Activated CD8-positive, alpha-beta memory T cell treated with anti-CD3 and anti-CD28 coated beads, Interleukin-2, amount 50 U/mL, for 4 hours (primary cell): Measurements from ENCODE around the gene CD101.
"Not testable (repeated sequence)": the region's sequence is repeated elsewhere in the genome, so short reads cannot be mapped to it uniquely, and the experiment has no call there.

Experiments used
- DNase-seq: peaks from one replicate; pipeline ENCODE4 v3.0.0-alpha.2; 2020

Gene CD101, protein sequence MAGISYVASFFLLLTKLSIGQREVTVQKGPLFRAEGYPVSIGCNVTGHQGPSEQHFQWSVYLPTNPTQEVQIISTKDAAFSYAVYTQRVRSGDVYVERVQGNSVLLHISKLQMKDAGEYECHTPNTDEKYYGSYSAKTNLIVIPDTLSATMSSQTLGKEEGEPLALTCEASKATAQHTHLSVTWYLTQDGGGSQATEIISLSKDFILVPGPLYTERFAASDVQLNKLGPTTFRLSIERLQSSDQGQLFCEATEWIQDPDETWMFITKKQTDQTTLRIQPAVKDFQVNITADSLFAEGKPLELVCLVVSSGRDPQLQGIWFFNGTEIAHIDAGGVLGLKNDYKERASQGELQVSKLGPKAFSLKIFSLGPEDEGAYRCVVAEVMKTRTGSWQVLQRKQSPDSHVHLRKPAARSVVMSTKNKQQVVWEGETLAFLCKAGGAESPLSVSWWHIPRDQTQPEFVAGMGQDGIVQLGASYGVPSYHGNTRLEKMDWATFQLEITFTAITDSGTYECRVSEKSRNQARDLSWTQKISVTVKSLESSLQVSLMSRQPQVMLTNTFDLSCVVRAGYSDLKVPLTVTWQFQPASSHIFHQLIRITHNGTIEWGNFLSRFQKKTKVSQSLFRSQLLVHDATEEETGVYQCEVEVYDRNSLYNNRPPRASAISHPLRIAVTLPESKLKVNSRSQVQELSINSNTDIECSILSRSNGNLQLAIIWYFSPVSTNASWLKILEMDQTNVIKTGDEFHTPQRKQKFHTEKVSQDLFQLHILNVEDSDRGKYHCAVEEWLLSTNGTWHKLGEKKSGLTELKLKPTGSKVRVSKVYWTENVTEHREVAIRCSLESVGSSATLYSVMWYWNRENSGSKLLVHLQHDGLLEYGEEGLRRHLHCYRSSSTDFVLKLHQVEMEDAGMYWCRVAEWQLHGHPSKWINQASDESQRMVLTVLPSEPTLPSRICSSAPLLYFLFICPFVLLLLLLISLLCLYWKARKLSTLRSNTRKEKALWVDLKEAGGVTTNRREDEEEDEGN

DNA sequence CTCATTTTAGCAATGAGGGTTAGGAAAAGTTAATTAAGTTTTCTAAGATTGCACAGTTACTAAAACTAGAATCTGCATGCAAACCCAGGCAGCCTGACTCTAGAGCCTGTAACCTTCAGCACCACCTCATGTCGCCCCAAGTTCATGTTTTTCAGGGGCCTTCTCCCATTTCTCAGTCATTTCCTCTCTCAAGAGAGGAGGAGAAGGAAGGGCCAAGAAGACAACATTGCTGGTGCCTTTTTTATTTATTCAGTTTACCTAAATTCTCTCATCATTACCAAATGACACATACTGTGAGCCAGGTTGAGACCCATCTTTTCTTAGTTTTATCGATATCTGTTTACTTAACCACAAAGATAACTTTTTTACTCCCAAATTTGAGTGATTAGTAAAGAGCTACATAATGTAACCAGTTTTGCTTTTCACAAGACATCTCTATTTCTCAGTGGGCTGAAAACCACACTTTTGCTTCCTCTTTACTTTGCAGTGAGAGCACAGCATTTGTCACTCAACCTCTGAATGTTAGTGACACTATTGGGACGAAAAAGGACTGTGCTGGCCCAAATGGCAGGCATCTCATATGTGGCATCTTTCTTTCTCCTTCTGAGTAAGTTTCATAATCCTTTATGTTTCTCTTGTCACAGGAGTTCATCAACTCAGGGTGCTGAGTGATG, at the start of gene CD101:
CD101 (plus strand) TSS at position 507 of the 674 bp plus-strand sequence; CDS start at position 565, 58 bp downstream.
- DNase-seq, result no peak

GRCh38 chr1:116952738-116953275, 48.8 kb upstream of the CD101 start:
- no peak for DNase-seq

GRCh38 chr1:116954440-116954839, 47.1 kb upstream of the CD101 start:
- DNase-seq, result no peak

DNA sequence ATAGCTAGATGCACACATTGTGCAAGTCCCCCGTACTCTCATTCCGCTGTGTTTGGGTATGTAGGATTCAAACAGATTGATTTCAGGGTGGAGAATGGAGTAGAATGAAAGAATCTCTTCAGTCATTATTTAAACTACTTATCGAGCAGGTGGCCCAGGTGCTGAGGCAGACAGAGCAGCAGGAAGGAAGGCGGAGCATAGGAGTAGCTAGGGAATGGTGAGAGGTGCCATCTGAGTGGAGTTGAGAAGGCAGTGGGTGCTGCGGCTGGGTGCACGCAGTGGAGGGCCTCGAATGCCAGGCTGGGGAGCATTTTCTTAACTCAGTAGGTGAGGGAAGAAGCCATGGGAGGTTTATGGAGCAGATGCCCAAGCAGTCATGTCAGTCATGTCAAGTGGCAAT, 45.2 kb upstream of the CD101 start:
- DNase-seq, result no peak

DNA sequence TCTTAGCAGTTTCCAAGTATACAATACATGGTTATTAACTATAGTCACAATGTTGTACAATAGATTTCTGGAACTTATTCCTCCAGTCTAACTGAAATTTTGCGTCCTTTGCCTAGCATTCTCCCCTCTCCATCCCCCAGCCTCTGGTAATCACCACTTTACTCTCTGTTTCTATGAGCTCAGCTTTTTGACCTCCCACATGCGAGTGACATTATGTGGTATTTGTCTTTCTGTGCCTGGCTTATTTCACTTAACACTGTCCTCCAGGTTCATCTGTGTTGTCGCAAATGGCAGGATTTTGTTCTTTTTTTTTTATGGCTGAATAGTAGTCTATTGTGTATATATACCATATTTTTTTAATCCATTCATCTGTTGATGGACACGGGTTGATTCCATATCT, 43.9 kb upstream of the CD101 start:
- DNase-seq, result no peak

- DNase-seq, result no peak
These were observed 43.5 kb upstream of the CD101 start for GRCh38 chr1:116958110-116958509.

DNA sequence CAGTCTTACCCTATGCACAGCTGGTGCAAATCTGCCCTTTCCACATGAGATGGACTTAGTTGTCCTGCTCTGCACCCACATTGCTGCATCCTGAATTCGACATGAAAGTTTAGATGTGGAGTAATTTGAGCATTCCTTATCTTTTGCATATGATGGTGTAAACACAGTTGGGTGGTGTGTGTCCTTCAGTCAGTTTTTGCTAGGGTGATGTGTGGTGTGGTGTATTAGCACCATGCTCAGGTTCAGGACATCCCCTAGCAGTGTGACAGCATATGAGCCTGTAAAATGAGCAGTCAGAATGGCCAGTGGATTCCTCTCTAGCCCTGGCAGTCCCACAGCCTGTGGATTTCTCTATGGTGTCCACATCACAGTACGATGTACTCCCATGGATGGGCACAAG, 42.6 kb upstream of the CD101 start:
- DNase-seq, result no peak

GRCh38 chr1:116961606-116962005, 40.0 kb upstream of the CD101 start:
- DNase-seq, result no peak

DNA sequence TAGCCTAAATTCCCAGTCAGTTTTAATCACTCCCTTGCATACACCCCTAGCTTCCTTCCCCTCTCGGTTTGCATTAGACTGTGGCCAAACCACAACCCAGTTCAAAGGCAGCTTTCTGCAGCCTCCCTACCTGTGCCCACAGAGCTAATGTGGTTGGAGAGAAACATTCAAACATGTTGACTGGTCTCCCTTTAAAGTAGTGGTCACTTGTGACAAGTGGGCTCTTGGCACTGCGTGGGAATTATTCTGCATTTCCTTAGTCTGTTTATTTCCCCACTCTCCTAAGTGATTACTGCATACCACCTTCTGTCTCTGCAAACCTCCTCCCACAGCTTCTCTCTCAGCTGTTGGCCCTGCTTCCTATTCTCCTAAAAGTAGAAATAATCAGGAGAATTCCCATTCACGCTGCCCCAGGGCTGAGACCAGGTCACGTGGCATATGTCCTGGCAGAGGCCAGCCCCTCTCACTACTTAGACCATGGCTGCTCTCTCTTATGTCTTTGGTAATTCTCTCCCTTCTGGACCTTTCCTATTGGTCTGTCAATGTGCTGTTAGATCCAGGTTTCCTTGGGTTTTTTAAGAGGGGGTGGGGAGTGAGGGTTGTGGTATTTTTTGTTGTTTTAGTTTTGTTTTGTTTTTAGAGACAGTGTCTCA, 38.4 kb upstream of the CD101 start:
- no peak for DNase-seq

DNA sequence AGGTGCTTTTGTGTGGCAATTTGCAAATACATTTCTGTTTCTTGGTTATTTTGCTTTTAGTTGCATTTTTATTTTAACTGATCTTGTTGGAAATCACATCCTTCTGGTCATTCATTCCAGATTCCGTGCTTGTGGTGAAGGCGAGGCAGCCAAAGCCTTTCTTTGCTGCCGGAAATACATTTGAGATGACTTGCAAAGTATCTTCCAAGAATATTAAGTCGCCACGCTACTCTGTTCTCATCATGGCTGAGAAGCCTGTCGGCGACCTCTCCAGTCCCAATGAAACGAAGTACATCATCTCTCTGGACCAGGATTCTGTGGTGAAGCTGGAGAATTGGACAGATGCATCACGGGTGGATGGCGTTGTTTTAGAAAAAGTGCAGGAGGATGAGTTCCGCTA, 34.8 kb upstream of the CD101 start:
- DNase-seq, result no peak

DNA sequence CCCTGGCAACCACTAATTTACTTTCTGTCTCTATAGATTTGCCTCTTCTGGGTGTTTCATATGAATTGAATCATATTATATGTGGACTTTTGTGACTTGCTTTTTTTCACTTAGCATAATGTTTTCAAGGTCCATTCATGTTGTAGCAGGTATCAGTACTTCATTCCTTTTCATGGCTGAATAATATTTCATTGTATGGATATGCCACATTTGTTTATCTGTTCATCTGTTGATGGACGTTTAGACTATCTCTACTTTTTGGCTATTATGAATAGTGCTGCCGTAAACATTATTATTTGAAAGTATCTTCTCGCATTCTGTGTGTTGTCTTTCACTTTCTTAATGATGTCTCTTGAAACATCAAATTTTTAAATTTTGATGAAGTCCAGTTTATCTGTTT, 32.8 kb upstream of the CD101 start:
- DNase-seq, result no peak

- DNase-seq, result no peak
These were observed 30.2 kb upstream of the CD101 start for GRCh38 chr1:116971258-116971860.

DNA sequence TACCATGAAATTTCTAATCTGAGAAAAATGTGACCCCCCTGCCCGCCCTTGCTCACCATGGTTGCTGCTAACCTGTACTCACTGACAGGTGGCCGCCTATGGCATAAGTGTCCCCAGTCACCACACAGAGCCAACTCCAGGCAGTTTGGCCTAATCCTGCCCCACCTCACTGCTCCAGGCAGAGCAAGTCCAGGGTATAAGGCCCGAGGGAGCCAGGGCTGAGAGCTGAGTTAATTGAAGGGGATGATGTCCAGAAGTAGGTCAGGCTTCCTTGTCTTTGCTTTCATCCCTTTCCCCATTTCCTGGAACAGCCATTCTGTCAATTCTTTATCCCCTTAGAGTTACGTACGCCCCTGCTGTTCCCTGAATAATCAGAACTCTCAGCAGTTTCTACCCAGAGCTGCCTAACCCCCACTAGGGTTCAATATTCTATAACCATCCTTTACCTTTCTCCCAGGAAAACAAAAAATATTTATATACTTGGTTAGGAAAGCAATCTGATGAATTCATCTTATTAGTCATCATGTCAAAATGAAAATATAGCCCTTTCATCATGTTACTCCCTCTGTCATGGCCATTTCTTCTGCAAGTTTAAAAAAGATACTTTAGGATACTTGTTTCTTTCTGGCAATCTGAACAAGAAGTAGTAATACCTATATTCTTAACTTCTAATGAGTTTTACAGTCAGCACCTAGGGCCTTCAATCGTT, 29.4 kb upstream of the CD101 start:
- DNase-seq, result no peak

- no peak for DNase-seq
These were observed 28.9 kb upstream of the CD101 start for GRCh38 chr1:116972674-116973030.

DNA sequence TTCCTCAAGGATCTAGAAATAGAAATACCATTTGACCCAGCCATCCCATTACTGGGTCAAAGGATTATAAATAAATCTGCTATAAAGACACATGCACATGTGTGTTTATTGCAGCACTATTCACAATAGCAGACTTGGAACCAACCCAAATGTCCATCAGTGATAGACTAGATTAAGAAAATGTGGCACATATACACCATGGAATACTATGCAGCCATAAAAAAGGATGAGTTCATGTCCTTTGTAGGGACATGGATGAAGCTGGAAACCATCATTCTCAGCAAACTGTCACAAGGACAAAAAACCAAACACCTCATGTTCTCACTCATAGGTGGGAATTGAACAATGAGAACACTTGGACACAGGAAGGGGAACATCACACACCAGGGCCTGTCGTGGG, 21.3 kb upstream of the CD101 start:
- DNase-seq, result not testable (repeated sequence)

DNA sequence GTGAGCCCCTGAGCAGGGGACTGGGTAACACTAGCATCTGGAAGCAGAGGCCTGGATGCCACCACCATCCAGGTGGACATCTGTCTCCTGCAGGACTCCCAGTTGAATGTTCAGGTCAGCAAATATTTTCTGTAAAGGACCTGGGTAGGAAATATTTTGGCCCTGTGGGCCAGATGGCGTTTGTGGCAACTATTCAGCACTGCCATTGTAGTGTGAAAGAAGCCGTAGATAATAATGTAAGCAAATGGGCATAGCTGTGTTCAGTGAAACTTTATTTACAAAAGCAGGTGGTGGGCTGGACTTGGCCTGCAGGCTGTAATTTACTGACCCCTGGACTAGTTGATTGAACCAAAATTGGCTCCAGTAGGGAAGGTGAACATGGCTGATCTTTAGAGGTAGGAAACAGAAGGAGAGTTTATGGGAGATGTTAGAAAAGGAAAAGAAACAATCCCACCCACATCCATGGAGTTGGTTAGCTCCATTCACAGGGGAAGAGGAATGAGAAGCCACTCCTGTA, 20.0 kb upstream of the CD101 start:
- DNase-seq, result no peak

- DNase-seq, result no peak
These were observed 19.1 kb upstream of the CD101 start for GRCh38 chr1:116982319-116983004.

DNA sequence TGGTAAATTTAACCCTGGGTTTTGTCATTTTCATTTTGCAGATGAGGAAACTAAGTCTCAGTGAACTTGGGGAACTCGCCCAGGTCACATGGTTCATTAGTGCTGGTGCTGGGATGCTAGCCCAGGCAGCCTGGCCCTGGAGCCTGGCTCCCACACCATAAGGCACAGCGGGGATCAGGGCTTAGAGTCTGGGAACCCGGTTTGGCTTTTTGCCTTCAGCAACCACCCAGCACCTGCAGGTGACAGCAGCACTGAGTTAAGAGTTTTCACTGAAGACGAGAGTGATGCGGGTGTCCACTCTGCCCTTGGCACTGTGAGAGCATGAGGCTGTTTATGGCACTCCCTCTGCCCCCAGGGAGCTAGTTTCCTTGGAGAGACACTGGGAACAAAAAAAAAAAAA, 18.4 kb upstream of the CD101 start:
- DNase-seq, result no peak

GRCh38 chr1:116983678-116984077, 17.9 kb upstream of the CD101 start:
- no peak for DNase-seq

DNA sequence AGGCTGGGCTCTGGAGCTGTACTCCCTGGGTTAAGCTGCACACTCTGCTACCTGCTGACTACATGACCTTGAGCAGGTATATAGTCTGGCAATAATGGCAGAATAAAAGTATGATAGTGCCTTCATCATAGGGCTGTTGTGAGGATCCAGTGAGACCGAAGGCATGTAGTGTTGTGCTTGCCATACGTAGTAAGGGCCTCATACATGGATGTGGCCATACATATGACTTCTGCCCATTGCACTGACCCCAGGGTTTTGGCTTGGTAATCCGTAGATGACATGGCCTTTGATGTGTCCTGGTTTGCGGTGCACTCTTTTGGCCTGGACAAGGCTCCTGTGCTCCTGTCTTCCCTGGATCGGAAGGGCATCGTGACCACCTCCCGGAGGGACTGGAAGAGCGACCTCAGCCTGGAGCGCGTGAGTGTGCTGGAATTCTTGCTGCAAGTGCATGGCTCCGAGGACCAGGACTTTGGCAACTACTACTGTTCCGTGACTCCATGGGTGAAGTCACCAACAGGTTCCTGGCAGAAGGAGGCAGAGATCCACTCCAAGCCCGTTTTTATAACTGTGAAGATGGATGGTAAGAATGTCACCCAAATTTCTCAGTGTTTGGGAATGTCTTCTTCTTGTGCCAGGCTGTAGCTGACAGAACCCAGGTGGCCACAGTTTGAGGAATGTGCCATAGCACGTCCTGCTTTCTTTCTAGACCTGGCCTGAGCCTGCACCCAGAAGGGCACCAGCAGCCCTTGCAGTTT, 17.0 kb upstream of the CD101 start:
- DNase-seq, result no peak
